Naive thymus-derived CD4-positive, alpha-beta T cell (primary cell): ENCODE measurements around the gene SREBF2. TPM values are rescaled to one million over a fixed set of nuclear protein-coding genes. Genes with fewer than 3 reads are reported as not detected.

Experiments used
- ATAC-seq: fragments of 150-1000 bp; cut with Tn5 transposase; 2 replicates; pipeline ENCODE4 v1.10.0; 2021; ENCODE audit warnings: mild to moderate bottlenecking, moderate library complexity
- CTCF ChIA-PET: fragments of 350-600 bp; sonication (Branson Sonifier 250); formaldehyde crosslinking; loops from one replicate; lab custom pipeline; 2021; ENCODE audit warnings: antibody characterized with exemption; lab: Charles Lee
- POLR2A ChIA-PET: fragments of 350-600 bp; sonication (Branson Sonifier 250); formaldehyde crosslinking; loops from one replicate; lab custom pipeline; 2021; ENCODE audit warnings: antibody characterized with exemption, inconsistent platforms; lab: Charles Lee
- DNase-seq, 9 donors: peaks; one replicate each; pipeline versions ENCODE4 v3.0.0 to v3.0.0-alpha.2; 2020 to 2022; ENCODE audit warnings: mixed read lengths in 1 of 9
- H3K27ac ChIP-seq: one replicate; pipeline ENCODE4 v1.7.0; 2013; ENCODE audit warnings: mild to moderate bottlenecking, low read depth, low read length, moderate library complexity
- H3K27me3 ChIP-seq, 2 donors: one replicate each; pipeline ENCODE4 v1.7.0; 2013; ENCODE audit warnings: low read length in 2 of 2, mild to moderate bottlenecking in 2 of 2, moderate library complexity in 2 of 2; ENCODE audit not compliant: control insufficient read depth in 2 of 2, insufficient read depth in 2 of 2
- H3K36me3 ChIP-seq, 3 experiments: 1 replicate in 2 of 3; 2 replicates in 1 of 3; pipeline ENCODE4 v1.7.0; 2013; ENCODE audit warnings: low read length in 3 of 3, mild to moderate bottlenecking in 3 of 3, moderate library complexity in 1 of 3; ENCODE audit not compliant: insufficient read depth in 3 of 3, control insufficient read depth in 2 of 3
- H3K4me1 ChIP-seq, 2 donors: one replicate each; pipeline ENCODE4 v1.7.0; 2013; ENCODE audit warnings: low read length in 2 of 2, mild to moderate bottlenecking in 2 of 2, moderate library complexity in 1 of 2; ENCODE audit not compliant: control insufficient read depth in 2 of 2, insufficient read depth in 2 of 2
- H3K4me3 ChIP-seq: 2 replicates; pipeline ENCODE4 v1.7.0; 2013; ENCODE audit warnings: mild to moderate bottlenecking, low read length
- H3K9me3 ChIP-seq, 3 experiments: 1 replicate in 2 of 3; 2 replicates in 1 of 3; pipeline ENCODE4 v1.7.0; 2013; ENCODE audit warnings: low read length in 3 of 3; ENCODE audit not compliant: control insufficient read depth in 2 of 3
- H3K27ac Mint-ChIP-seq, 9 donors: one replicate each; pipeline ENCODE4 v1.8.0; 2020 to 2022; ENCODE audit warnings: mixed read lengths in 9 of 9, mild to moderate bottlenecking in 8 of 9, moderate library complexity in 5 of 9, inconsistent platforms in 2 of 9
- H3K27me3 Mint-ChIP-seq, 5 donors: one replicate each; pipeline ENCODE4 v1.8.0; 2021 to 2022; ENCODE audit warnings: mixed read lengths in 5 of 5, mild to moderate bottlenecking in 1 of 5
- H3K36me3 Mint-ChIP-seq, 5 donors: one replicate each; pipeline ENCODE4 v1.8.0; 2020 to 2022; ENCODE audit warnings: mixed read lengths in 5 of 5, mild to moderate bottlenecking in 3 of 5, inconsistent platforms in 1 of 5
- H3K4me1 Mint-ChIP-seq, 7 donors: one replicate each; pipeline ENCODE4 v1.8.0; 2020 to 2022; ENCODE audit warnings: mixed read lengths in 7 of 7, mild to moderate bottlenecking in 3 of 7, inconsistent platforms in 1 of 7
- H3K4me3 Mint-ChIP-seq, 10 donors: one replicate each; pipeline ENCODE4 v1.8.0; 2020 to 2022; ENCODE audit warnings: mild to moderate bottlenecking in 10 of 10, mixed read lengths in 10 of 10, moderate library complexity in 6 of 10, inconsistent platforms in 2 of 10
- H3K9me3 Mint-ChIP-seq, 11 donors: one replicate each; pipeline ENCODE4 v1.8.0; 2020 to 2022; ENCODE audit warnings: mixed read lengths in 11 of 11, mild to moderate bottlenecking in 4 of 11, inconsistent platforms in 1 of 11, moderate library complexity in 1 of 11
- intact Hi-C, 2 donors: fragments of 100-400 bp; cut with micrococcal nuclease; formaldehyde crosslinking; loops; one replicate each; pipeline ENCODE4 v1.15.1; 2023
- polyA plus RNA-seq, 2 donors: library from polyadenylated mRNA; unstranded; fragments of 300-500 nt; fragmentation: Illumina TruSeq; gene quantifications; one replicate each; pipeline ENCODE4 v1.2.3, GENCODE V29; 2021
- total RNA-seq, 6 experiments: library from RNA in 5 of 6; stranded (reverse) in 5 of 6; gene quantifications; 1 replicate in 5 of 6; 2 replicates in 1 of 6; pipeline ENCODE4 v1.2.3 and lab custom pipeline; 2021 to 2026

The SREBF2 gene
- total RNA-seq (100 to 1,000 TPM in 3 of 5 experiments, 10 to 100 TPM in 2; 71.5 to 117 (median 101) TPM), polyA plus RNA-seq (10 to 100 TPM; 17.4 to 21.0 TPM), total RNA-seq (lab: John Stamatoyannopoulos, UW) (94.5 reads per million, percentile 83 among the genes with 10 or more reads in this experiment)

DNA sequence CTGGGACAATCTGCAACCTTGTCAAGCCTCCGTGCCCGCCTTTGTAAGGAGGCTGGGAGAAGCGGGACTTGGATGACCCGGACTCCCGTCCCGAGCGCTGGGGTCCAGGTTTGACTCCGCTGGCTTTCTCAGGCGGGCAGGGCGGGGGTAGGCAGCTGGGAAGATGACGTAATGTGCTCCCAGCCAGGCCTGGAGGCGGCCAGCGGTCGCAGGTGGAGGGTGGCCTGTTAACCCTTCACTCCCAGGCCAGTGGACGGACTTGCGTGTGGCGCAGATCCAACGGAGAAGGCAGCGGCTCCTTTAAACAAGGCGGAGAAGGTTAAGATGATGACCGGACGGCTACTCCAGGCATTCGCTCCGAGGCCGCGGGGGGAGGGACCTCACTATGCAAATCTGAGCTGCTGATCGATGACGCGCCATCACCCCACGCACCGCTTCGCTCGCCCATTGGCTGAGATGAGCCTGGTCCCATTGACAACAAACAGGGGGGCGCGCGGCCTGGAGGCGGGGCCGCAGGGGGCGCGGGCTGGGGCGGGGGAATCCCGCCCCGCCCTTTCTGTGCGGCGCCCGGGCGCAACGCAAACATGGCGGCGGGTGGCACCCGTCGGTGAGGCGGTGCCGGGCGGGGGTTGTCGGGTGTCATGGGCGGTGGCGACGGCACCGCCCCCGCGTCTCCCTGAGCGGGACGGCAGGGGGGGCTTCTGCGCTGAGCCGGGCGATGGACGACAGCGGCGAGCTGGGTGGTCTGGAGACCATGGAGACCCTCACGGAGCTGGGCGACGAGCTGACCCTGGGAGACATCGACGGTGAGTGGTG is at the start of gene SREBF2:
TSS of gene SREBF2 (plus strand) at position 553 of the 816 bp plus-strand sequence. CDS start at position 719, 166 bp downstream.
- CTCF ChIA-PET, result interaction anchor here (0.8 to 1.4 kb wide), 7 partner anchors 10 to 136 kb away, joined by 3 to 5 read pairs (median 3); no protein-coding TSS in a partner anchor
- H3K4me1 Mint-ChIP-seq, result peaks cover 15 to 54% (median 30%) of the 10 kb centered on the region in 7 donors
- peak; percentile 96 for ATAC-seq
- Histone ChIP-seq H3K4me3 (peak within 1 kb of the TSS; percentile 99), H3K27me3 (no peaks in the 10 kb centered on the region), H3K27ac (peak within 1 kb of the TSS; percentile 97), H3K9me3 (no peaks in the 10 kb centered on the region), H3K4me1 (peaks cover 0 to 10% of the 10 kb centered on the region in 2 donors), H3K36me3 (peaks cover 0 to 3% (median 0%) of the 10 kb centered on the region in 3 experiments)
- peak within 1 kb of the TSS; percentile 90 to 98 (median 95) for H3K4me3 Mint-ChIP-seq
- peaks cover 0 to 2% (median 0%) of the 10 kb centered on the region in 11 donors for H3K9me3 Mint-ChIP-seq
- peaks cover 0 to 2% (median 0%) of the 10 kb centered on the region in 5 donors for H3K27me3 Mint-ChIP-seq
- peak within 1 kb of the TSS; percentile 94 to 100 (median 99) for H3K27ac Mint-ChIP-seq
- peaks cover 0 to 43% (median 4%) of the 10 kb centered on the region in 5 donors for H3K36me3 Mint-ChIP-seq
- peak; percentile 93 to 99 (median 97) for DNase-seq
- POLR2A ChIA-PET, result interaction anchor here (0.5 to 8.0 kb wide), 25 partner anchors 11 to 626 kb away, joined by 3 to 61 read pairs (median 5); partner anchors contain the start of genes CCDC134, CENPM, NDUFA6 and TNFRSF13C
- intact Hi-C loops, result loop anchor here (1.0 to 10.0 kb wide), 12 partner anchors 10 to 242 kb away; partner anchors contain the start of genes CCDC134 (in 2 of the 2), NAGA (in 2 of the 2), DESI1 (in 1 of the 2) and PHETA2 (in 1 of the 2)

DNA sequence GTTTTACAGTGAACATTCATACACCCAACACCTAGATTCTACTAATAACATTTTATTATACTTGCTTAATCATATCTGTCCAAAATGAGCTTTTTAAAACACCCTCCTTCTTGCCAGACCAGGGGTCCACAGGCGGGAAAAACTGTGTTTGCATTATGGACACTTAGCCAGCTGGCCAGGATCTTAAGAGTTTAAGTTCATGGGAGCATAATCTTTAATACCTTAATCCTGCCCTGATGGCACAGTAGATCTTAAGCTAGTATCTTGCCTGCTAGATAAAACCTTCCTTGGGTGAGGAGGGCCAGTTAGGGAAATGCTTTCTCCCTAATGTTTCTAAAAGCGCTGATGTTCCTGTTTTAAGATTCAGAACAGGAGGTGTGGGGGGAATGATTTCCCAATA is 45.6 kb upstream of the SREBF2 start:
- H3K27ac ChIP-seq, result no peak overlapping the region
- CTCF ChIA-PET, result interaction anchor here (0.7 to 1.5 kb wide), 3 partner anchors 13 to 194 kb away, joined by 3 to 5 read pairs (median 3); partner anchors contain the start of gene CCDC134
- intact Hi-C loops, result no loop called here
- H3K4me1 Mint-ChIP-seq, result peaks cover 8 to 43% (median 30%) of the 10 kb centered on the region in 7 donors
- no peaks in the 10 kb centered on the region for H3K9me3 ChIP-seq
- H3K27me3 ChIP-seq, result no peaks in the 10 kb centered on the region
- peak overlapping the region in 3 of 9 donors; percentile 26 to 70 (median 60) for H3K27ac Mint-ChIP-seq
- no peak overlapping the region for H3K4me3 Mint-ChIP-seq
- DNase-seq (no peak), ATAC-seq (no peak)
- no peaks in the 10 kb centered on the region for H3K9me3 Mint-ChIP-seq
- H3K36me3 Mint-ChIP-seq, result peaks cover 0 to 33% (median 20%) of the 10 kb centered on the region in 5 donors
- H3K4me1 ChIP-seq, result peaks cover 13 to 16% of the 10 kb centered on the region in 2 donors
- no peak overlapping the region for H3K4me3 ChIP-seq
- H3K36me3 ChIP-seq, result peaks cover 0 to 56% (median 7%) of the 10 kb centered on the region in 3 experiments
- POLR2A ChIA-PET, result interaction anchor here (0.6 to 12.2 kb wide), 6 partner anchors 10 to 486 kb away, joined by 3 to 366 read pairs (median 3); partner anchors contain the start of gene CCDC134
- H3K27me3 Mint-ChIP-seq, result no peaks in the 10 kb centered on the region

GRCh38 chr22:41793871-41794270 is 39.0 kb upstream of the SREBF2 start:
- Histone ChIP-seq H3K36me3 (peaks cover 0 to 60% (median 6%) of the 10 kb centered on the region in 3 experiments), H3K27ac (no peak overlapping the region), H3K4me3 (no peak overlapping the region), H3K9me3 (no peaks in the 10 kb centered on the region), H3K27me3 (no peaks in the 10 kb centered on the region), H3K4me1 (no peaks in the 10 kb centered on the region)
- intact Hi-C loops, result no loop called here
- peak overlapping the region in 3 of 9 donors; percentile 18 to 56 (median 39) for H3K27ac Mint-ChIP-seq
- ATAC-seq (no peak), DNase-seq (no peak)
- ChIA-PET CTCF (no interaction called here), POLR2A (interaction anchor here (7.8 kb wide), 1 partner anchor 12 kb away, joined by 366 read pairs; no protein-coding TSS in a partner anchor)
- H3K36me3 Mint-ChIP-seq, result peaks cover 6 to 47% (median 27%) of the 10 kb centered on the region in 5 donors
- H3K9me3 Mint-ChIP-seq, result no peaks in the 10 kb centered on the region
- H3K4me3 Mint-ChIP-seq, result no peak overlapping the region
- H3K27me3 Mint-ChIP-seq, result no peaks in the 10 kb centered on the region
- H3K4me1 Mint-ChIP-seq, result peaks cover 0 to 21% (median 10%) of the 10 kb centered on the region in 7 donors

DNA sequence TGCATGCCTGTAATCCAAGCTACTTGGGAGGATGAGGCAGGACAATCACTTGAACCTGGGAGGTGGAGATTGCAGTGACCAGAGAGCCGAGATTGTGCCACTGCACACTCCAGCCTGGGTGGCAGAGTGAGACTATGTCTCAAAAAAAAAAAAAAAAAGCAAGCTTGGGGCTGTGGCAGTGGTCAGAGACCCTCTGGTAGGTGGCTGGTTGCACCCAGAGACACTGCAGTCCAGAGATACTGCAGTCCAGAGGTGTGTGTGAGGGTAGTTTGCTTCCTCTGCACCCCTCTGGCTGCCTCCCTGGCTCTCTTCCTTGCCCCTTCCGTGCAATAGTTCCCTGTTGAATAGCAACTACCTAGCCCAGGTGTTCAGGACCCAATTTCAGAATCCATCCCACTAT is 34.2 kb upstream of the SREBF2 start:
- ATAC-seq, result no peak
- peak overlapping the region; percentile 88 for H3K27ac ChIP-seq
- peaks cover 0 to 4% (median 0%) of the 10 kb centered on the region in 11 donors for H3K9me3 Mint-ChIP-seq
- H3K27ac Mint-ChIP-seq, result peak overlapping the region; percentile 94 to 100 (median 98)
- H3K4me1 ChIP-seq, result peaks cover 17 to 19% of the 10 kb centered on the region in 2 donors
- peaks cover 6 to 20% (median 14%) of the 10 kb centered on the region in 5 donors for H3K36me3 Mint-ChIP-seq
- H3K4me3 Mint-ChIP-seq, result peak overlapping the region in 8 of 10 donors; percentile 81 to 97 (median 95)
- no peaks in the 10 kb centered on the region for H3K27me3 ChIP-seq
- H3K27me3 Mint-ChIP-seq, result no peaks in the 10 kb centered on the region
- no peak overlapping the region for H3K4me3 ChIP-seq
- H3K4me1 Mint-ChIP-seq, result peaks cover 8 to 41% (median 32%) of the 10 kb centered on the region in 7 donors
- intact Hi-C loops, result no loop called here
- no peak for DNase-seq
- CTCF ChIA-PET, result interaction anchor here (0.9 to 2.9 kb wide), 3 partner anchors 8 to 52 kb away, joined by 3 to 26 read pairs (median 4); no protein-coding TSS in a partner anchor
- H3K9me3 ChIP-seq, result no peaks in the 10 kb centered on the region
- POLR2A ChIA-PET, result interaction anchor here (0.7 to 7.8 kb wide), 10 partner anchors 7 to 646 kb away, joined by 3 to 366 read pairs (median 10); partner anchors contain the start of genes DESI1, SNU13, SREBF2 and XRCC6
- H3K36me3 ChIP-seq, result peaks cover 0 to 26% (median 6%) of the 10 kb centered on the region in 3 experiments

DNA sequence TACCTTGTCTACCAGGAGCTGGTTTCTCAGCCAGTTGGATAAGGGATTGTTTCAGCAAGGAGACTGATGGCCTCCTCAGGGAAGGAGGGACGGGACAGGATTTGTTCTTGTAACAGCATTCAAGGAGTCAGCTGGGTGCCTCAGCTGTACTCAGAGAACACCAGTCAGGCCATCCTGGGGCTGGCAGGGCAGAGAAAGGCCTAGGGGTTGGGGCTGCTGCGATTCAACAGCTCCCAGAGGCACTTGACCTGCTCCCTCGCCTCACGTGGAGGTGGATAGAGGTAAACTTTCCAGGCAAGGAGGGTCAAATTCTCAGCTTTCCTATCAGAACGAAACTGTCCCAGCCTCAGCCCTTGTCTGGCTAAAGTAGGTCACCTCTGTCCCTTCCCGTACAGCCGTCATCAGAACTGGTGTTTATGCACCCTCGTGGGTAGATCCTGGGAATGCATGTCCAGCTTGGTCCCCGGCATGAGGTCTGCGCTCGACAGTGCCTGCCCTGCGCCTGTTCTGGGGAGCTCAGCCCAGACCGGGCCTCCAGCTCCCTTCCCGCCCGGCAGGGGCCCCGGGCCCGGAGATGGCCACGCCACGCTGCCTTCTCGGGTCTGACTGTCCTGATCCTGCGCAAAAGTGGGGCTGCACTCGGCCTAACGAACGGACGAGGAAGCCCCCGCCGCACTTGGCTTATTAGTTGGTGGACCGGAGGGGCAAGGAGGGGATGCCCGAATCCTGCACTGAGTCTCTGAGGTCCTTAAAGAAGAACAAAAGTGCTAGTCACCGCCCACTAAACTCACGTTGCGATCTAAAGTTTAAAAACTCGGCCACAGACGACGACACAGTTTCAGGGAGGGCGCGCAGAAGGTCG is 33.2 kb upstream of the SREBF2 start:
- Mint-ChIP-seq H3K27me3 (no peaks in the 10 kb centered on the region), H3K27ac (peak overlapping the region; percentile 94 to 100 (median 98)), H3K4me1 (peaks cover 8 to 46% (median 38%) of the 10 kb centered on the region in 7 donors), H3K9me3 (peaks cover 0 to 4% (median 0%) of the 10 kb centered on the region in 11 donors), H3K36me3 (peaks cover 3 to 13% (median 4%) of the 10 kb centered on the region in 5 donors), H3K4me3 (peak overlapping the region; percentile 81 to 97 (median 95))
- Histone ChIP-seq H3K9me3 (no peaks in the 10 kb centered on the region), H3K36me3 (peaks cover 0 to 16% (median 2%) of the 10 kb centered on the region in 3 experiments), H3K4me1 (peaks cover 17 to 19% of the 10 kb centered on the region in 2 donors), H3K4me3 (peak overlapping the region; percentile 88), H3K27me3 (no peaks in the 10 kb centered on the region), H3K27ac (peak overlapping the region; percentile 88)
- DNase-seq (peak in 3 of 9 donors; percentile 7 to 46 (median 28)), ATAC-seq (peak; percentile 56)
- ChIA-PET CTCF (interaction anchor here (0.7 to 2.9 kb wide), 10 partner anchors 12 to 158 kb away, joined by 3 to 26 read pairs (median 5); no protein-coding TSS in a partner anchor), POLR2A (interaction anchor here (0.7 to 7.8 kb wide), 30 partner anchors 8 to 1903 kb away, joined by 3 to 366 read pairs (median 6); partner anchors contain the start of genes DESI1, MEI1, SMDT1 and SNU13)
- intact Hi-C loops, result loop anchor here (1.0 to 5.0 kb wide), 9 partner anchors 18 to 141 kb away; partner anchors contain the start of gene SNU13 (in 2 of the 2)
